Ovary (tissue), 3 donors: ENCODE measurements around the gene CDHR1.

ENCODE experiments used
- EP300 ChIP-seq: sonication (generic); formaldehyde crosslinking; IDR thresholded peaks from one replicate; pipeline ENCODE4 v1.6.1; 2017; ENCODE audit warnings: antibody characterized with exemption
- POLR2A ChIP-seq: fragments of 450-650 bp; IDR thresholded peaks from one replicate; pipeline ENCODE4 v1.6.1; 2017; ENCODE audit warnings: antibody characterized with exemption, mild to moderate bottlenecking, moderate library complexity
- TF ChIP-seq, protein P1 (sequence below), 3 donors: fragments of 450-650 bp in 2 of 3; fragments of 200-600 bp in 1 of 3; IDR thresholded peaks; one replicate each; pipeline versions ENCODE4 v1.5.1 to v1.8.0; 2016 to 2022; ENCODE audit warnings: antibody characterized with exemption in 3 of 3, mild to moderate bottlenecking in 1 of 3
- donor health status: DM: no; HTN: no; CAD: no.

DNA sequence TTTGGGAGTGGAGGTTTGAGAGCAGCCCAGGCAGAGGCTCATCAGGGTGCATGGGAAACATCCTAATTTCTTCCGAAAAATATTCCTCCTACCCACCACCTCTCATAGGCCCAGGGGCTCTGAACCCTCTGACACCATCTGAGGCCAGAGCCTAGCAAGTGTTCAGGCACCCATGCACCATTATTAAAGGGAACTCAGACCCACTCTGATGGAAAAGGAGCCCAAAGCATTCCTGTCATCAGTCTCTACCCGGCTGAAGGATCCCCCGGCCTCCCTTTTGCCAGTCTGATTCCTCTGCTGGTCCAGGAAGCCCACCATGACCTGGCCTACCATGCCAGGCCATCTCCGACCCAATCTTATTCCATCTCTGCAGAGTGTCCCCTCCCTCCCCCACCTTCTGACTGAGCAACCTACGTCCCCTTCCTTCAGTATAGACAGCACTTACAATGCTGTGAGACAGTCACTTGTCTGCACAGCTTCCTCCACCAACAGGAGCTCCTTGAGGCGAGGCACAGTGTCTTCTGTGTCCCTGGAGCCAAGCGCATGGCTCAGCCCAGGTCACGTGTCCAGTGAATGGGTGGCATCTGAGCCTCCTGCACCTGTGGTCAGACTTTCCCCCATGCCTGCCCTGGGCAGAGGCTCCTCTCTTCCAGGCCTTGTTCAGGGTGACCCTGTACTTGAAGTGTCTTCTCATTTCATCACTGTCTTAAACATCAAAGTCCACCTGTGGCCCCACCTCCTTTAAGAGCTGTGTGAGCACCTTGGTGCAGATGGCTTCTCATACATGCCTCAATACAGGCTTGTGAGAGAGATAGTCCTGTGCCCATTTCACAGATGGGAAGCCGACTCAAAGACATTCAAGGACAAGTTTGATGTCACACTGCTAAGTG is 21.6 kb upstream of the CDHR1 start:
- TF ChIP-seq, protein P1, sequence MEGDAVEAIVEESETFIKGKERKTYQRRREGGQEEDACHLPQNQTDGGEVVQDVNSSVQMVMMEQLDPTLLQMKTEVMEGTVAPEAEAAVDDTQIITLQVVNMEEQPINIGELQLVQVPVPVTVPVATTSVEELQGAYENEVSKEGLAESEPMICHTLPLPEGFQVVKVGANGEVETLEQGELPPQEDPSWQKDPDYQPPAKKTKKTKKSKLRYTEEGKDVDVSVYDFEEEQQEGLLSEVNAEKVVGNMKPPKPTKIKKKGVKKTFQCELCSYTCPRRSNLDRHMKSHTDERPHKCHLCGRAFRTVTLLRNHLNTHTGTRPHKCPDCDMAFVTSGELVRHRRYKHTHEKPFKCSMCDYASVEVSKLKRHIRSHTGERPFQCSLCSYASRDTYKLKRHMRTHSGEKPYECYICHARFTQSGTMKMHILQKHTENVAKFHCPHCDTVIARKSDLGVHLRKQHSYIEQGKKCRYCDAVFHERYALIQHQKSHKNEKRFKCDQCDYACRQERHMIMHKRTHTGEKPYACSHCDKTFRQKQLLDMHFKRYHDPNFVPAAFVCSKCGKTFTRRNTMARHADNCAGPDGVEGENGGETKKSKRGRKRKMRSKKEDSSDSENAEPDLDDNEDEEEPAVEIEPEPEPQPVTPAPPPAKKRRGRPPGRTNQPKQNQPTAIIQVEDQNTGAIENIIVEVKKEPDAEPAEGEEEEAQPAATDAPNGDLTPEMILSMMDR (IDR thresholded peaks at IDR 0.05): no peak
- no peak for TF ChIP-seq EP300
- TF ChIP-seq POLR2A: no peak
